ENCODE results near the gene SPATA3.

The SPATA3 gene

DNA sequence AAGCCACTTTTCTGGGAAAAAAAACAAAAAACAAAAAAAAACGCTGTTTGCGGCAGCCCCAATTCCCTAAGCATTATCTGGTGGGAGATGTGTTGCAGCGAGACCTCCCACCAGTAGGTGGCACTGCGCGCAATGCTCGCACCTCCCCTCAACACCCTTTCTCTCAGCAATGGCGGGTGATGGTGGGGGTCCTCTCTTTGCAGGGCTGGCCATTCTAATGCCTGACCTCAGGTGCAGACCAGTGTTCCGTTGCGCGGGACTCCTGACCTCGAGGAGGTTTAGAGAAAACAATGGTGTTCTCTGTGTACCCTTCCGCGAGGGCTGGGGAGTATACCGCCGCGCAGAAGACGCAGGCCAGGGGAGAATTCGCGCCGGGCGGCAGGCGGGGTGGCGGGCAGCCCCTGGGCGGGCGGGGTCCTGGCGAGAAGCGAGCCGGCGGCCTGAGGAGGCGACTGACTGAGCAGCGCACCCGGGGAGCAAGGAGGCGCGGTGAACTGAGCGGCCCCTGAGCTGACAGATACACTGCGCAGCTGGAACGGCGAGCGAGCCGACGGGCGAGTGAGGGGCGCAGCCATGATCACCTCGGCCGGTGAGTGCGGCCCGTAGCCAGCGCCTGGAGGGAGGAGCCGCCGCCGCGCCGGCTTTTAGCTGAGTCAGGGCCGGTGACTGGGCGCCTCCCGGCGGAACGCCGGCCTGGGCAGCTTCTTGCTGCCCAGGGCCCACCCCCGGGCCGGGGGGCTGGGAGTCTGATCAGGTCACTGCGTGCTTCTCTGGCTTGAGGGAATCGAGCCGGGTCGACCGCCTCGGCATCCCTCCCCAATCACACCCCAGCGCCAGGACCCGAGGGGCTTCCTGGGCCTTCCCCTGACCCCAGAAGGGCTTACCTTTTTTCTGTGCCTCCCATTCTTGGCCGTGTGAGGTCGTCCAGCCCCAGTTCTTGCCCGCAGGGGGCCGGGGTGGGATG, 60.8 kb downstream of the SPATA3 start, which contains the start of gene PSMD1:
Gene PSMD1 (plus strand): TSS at position 415 of the 964 bp plus-strand sequence. CDS start 159 bp downstream, at position 574.
- no peak for TF ChIP-seq SP1 (IDR thresholded peaks at IDR 0.05)
- TF ChIP-seq NFRKB (IDR thresholded peaks at IDR 0.05): no peak
- no peak for TF ChIP-seq ZNF384 (IDR thresholded peaks at IDR 0.05)
- TF ChIP-seq FOXA1 (IDR thresholded peaks at IDR 0.05): no peak
- TF ChIP-seq FOXM1 (IDR thresholded peaks at IDR 0.05; ENCODE audit: borderline replicate concordance): peak; percentile 80
- DNase-seq (ENCODE audit: extremely low spot score): peak; percentile 88
- CTCF ChIA-PET: no interaction called here
- POLR2A ChIA-PET: interaction anchor here (0.7 to 1.3 kb wide), 2 partner anchors 9 to 144 kb away, joined by 3 read pairs; no protein-coding TSS in a partner anchor

GRCh38 chr2:231057590-231057989, 61.7 kb downstream of the SPATA3 start:
- no peak for DNase-seq (ENCODE audit: extremely low spot score)
- CTCF ChIA-PET: no interaction called here
- TF ChIP-seq FOXM1 (IDR thresholded peaks at IDR 0.05; ENCODE audit: borderline replicate concordance) (no peak), LEF1 (IDR thresholded peaks at IDR 0.05; ENCODE audit: borderline replicate concordance) (no peak), HDGF (IDR thresholded peaks at IDR 0.05; ENCODE audit: borderline replicate concordance) (no peak), BHLHE40 (IDR thresholded peaks at IDR 0.05; ENCODE audit: borderline replicate concordance) (no peak), FOXK2 (IDR thresholded peaks at IDR 0.05) (no peak), ARNT (IDR thresholded peaks at IDR 0.05) (no peak), TARDBP (IDR thresholded peaks at IDR 0.05) (no peak), CTBP1 (IDR thresholded peaks at IDR 0.05; ENCODE audit: borderline replicate concordance) (no peak), ZNF384 (IDR thresholded peaks at IDR 0.05) (no peak), L3MBTL2 (conservative IDR thresholded peaks at IDR 0.05) (no peak), ELF4 (IDR thresholded peaks at IDR 0.05) (no peak), FOXA1 (IDR thresholded peaks at IDR 0.05) (no peak), NFRKB (IDR thresholded peaks at IDR 0.05) (no peak), SUZ12 (IDR thresholded peaks at IDR 0.05) (no peak)
- TF ChIP-seq, protein P1, sequence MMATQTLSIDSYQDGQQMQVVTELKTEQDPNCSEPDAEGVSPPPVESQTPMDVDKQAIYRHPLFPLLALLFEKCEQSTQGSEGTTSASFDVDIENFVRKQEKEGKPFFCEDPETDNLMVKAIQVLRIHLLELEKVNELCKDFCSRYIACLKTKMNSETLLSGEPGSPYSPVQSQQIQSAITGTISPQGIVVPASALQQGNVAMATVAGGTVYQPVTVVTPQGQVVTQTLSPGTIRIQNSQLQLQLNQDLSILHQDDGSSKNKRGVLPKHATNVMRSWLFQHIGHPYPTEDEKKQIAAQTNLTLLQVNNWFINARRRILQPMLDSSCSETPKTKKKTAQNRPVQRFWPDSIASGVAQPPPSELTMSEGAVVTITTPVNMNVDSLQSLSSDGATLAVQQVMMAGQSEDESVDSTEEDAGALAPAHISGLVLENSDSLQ (IDR thresholded peaks at IDR 0.05): no peak
- POLR2A ChIA-PET: interaction anchor here (0.7 to 1.3 kb wide), 2 partner anchors 10 to 144 kb away, joined by 3 read pairs; no protein-coding TSS in a partner anchor

All from HEK293T (cell line).